HG02623 (cell line): Measurements from ENCODE around the gene POSTN.

Experiments used
- ATAC-seq: cut with Tn5 transposase; IDR thresholded peaks from one replicate; pipeline ENCODE4 v1.9.1; 2021; ENCODE audit warnings: moderate library complexity; ENCODE audit not compliant: unreplicated experiment

The POSTN gene

GRCh38 chr13:37515226-37515625 lies 83.3 kb downstream of the POSTN start:
- ATAC-seq = no peak
